Lung microvascular endothelial cell (primary cell): Measurements from ENCODE around the gene IRF6. TPM values are rescaled to one million over a fixed set of nuclear protein-coding genes. Genes with fewer than 3 reads are reported as not detected.
A peak's percentile ranks its signal among the peaks of the same experiment; 100 is the strongest.

Source experiments
- DNase-seq, 2 donors: peaks; one replicate each; pipeline versions ENCODE4 v3.0.0 to v3.0.0-alpha.2; 2010; ENCODE audit warnings: low read depth in 2 of 2
- total RNA-seq: library from RNA; depleted of rRNA; stranded (reverse); fragments of >200 nt; gene quantifications from 2 replicates; pipeline ENCODE4 v1.2.1, GENCODE V29; 2014

The IRF6 gene
- total RNA-seq, 1 donor from 2014 or later, result under 0.01 TPM

- no peak for DNase-seq
These were observed 44.8 kb downstream of the IRF6 start for GRCh38 chr1:209761011-209761635.

DNA sequence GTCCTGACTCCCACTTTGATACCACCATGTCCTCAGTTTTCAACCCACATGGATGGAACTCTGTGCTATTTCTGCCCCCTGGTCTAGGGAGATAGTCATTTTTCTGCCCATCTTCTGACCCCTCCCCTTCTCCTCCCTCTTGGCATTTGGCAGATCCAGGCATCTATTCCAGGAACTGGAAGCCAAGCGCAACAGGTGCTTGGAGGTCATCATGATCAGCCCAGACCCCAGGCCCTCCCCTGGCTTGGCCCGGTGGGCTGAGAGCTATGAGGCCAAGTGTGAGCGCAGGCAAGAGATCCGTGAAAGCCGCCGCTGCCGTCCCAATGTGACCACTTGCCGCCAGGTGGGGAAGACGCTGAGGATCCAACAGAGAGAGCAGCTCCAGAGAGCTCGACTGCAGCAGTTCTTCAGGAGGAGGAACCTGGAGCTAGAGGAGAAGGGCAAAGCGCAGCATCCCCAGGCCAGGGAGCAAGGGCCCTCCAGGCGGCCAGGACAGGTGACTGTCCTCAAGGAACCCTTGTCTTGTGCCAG lies 46.0 kb downstream of the IRF6 start:
- no peak for DNase-seq

DNA sequence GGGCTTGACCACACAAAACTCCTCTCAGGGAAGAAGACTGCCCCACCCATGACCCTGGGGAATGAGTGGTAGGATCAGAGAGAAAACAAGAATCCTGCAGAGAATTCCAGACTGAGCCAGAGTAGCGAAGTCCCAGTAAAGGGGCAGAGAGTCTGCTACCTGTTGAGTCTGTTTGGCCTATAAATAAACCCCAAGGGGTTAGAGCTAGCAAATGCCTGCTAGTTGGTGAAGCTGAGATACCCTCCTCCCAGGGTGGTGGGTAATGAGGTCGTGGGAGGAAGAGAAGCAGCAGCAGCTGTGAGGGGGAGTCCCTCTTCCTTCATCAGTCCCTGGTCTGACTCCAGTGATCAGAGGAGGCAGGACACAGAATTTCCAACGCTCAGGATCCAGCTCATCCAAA lies 47.5 kb downstream of the IRF6 start:
- DNase-seq, result no peak

GRCh38 chr1:209756615-209757445 lies 49.1 kb downstream of the IRF6 start:
- peak; percentile 16 to 36 for DNase-seq

DNA sequence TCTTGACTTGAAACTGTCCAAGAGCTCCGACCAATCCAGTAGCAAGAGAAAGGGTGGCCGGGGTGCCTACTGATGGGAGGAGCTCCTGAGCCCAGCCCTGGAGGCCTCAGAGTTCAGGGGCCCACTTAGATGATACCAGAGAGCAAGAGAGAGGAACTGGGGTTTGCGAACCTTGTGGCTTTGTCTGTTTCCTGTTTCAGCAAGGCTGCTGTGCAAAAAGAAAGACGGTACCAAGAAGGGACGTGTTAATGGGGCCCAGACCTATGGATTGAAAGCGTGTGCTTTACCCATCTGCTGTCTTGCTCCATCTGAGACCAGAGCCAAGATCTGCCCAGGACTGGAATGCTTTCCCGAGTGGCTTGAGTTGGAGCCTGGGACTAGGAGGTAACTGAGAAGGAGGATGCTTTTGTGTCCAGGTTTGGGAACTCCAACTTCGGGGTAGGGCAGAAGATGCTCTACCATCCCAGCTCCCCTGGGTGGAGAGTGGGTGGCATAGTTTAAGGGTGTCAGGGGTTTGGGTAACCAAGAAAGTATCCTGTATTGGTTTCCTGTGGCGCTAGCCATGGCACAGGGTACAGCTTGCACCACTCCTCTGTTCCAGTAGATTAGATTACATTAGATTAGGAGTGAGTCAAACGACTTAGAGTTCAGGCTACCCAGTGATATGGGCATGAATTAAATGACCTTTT lies 49.9 kb downstream of the IRF6 start, which contains the start of gene TRAF3IP3:
Gene TRAF3IP3 (plus strand): TSS at position 128 of the 689 bp plus-strand sequence. CDS start 3,987 bp downstream, outside the sequence.
- DNase-seq, result no peak

DNA sequence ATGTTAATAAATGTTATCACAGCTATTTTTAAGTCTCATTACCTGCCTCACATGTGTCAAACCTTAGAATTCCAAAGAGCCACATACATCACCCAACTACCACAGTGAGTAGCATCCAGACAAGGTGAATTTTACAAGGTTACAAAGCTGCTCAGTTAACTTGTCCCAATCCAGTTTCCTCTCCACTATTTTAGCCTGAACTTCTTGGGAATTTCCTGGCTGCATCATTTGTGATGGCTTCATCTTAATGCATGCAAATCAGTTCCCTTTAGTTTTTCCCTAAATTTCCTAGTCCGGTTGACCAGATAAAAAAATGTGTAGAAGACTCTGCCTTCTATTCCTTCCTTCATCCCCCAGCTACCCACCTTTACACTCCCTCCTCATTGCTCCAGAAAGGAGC lies 50.7 kb downstream of the IRF6 start:
- DNase-seq, result no peak

GRCh38 chr1:209752890-209753289 lies 53.1 kb downstream of the IRF6 start:
- no peak for DNase-seq

- DNase-seq, result no peak
These were observed 54.2 kb downstream of the IRF6 start for GRCh38 chr1:209751627-209752231.

DNA sequence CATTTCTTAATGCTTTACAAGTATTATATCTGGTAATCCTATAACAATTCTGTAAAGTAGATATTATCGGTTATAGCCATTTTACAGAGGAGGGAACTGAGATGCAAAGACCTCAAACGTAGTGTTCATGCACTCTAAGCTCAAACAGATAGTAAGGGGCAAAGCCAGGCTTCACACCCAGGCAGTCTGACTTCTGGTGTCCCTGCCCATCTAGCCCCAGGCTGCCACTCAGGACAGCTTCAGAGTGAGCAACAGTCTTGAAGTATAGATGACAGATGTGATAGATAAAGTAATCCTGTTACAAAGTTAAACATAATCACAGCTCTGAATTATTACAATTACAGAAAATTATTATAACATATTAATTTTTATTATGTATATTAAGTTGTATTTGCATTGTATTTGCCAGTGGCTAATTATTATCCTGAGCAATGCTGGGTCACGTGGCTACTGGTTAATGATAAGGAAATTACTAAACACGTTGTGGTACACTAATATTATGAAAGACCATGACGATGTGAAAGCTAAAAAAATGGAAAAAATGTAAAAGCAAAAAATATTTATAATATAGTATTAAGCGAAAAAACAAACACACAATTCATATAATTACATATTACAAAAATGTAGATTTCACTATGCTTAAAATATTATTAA lies 56.1 kb downstream of the IRF6 start:
- no peak for DNase-seq

GRCh38 chr1:209749205-209749604 lies 56.7 kb downstream of the IRF6 start:
- DNase-seq, result no peak

GRCh38 chr1:209748620-209749019 lies 57.3 kb downstream of the IRF6 start:
- DNase-seq, result no peak

GRCh38 chr1:209747580-209748262 lies 58.2 kb downstream of the IRF6 start:
- DNase-seq, result peak; percentile 93 to 94

- DNase-seq, result no peak
These were observed 59.3 kb downstream of the IRF6 start for GRCh38 chr1:209746451-209747165.

DNA sequence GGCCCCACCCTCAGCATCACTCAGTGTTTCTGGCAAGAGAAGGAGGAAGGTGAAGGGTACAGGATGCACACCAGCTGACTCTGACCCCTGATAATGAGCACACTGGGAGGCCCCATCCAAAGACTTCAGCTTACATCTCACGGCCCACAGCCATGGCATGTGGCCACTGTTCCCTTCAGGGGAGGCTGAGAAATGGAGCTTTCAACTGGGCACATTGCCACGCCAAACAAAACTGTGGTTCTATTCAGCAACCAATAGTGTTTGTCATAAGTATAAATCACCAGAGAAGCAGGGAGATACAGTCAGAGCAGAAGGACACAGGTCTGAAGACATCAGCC lies 62.8 kb downstream of the IRF6 start:
- peak; percentile 31 to 38 for DNase-seq

DNA sequence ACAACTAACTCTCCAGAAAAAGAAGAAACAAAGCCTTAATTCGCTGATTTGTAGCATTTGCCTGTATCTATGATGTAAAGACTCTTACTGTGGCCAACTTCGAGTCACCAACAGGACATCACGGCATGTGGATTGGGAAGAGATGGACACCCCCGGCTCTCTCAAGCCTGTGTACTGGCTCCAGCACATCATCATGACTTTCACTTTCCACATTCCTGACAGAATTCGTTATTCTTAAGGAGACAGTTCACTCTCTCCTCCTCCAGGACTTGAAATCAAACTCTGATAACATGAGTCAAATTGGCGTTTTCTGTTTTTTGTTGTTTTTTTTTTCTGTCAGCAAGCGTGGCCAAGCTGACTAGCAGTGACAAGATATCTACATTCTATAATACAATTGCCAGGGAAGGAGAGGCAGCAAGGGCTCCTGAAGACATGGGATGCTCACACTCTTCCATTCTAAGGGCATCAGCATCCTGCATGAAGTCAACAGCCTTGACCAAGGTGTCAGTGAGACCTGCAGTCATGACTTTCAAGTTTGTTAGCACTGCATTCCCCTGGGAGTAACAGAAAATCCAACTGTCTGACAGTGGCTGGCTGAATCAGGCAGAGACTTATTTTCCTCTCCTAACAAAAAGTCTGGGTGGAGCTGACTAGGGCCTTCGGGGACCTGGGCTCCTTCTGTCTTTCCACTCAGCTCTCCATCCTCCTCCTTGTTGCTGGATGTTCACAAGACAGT lies 63.4 kb downstream of the IRF6 start:
- DNase-seq, result peak in 1 of 2 donors; percentile 38

GRCh38 chr1:209741889-209742288 lies 64.1 kb downstream of the IRF6 start:
- no peak for DNase-seq

GRCh38 chr1:209741193-209741592 lies 64.7 kb downstream of the IRF6 start:
- DNase-seq, result no peak

- no peak for DNase-seq
These were observed 67.7 kb downstream of the IRF6 start for GRCh38 chr1:209738270-209738669.

- DNase-seq, result no peak
These were observed 68.8 kb downstream of the IRF6 start for GRCh38 chr1:209737118-209737505.
